ENCODE data around the gene PSMC3.

The PSMC3 gene

DNA sequence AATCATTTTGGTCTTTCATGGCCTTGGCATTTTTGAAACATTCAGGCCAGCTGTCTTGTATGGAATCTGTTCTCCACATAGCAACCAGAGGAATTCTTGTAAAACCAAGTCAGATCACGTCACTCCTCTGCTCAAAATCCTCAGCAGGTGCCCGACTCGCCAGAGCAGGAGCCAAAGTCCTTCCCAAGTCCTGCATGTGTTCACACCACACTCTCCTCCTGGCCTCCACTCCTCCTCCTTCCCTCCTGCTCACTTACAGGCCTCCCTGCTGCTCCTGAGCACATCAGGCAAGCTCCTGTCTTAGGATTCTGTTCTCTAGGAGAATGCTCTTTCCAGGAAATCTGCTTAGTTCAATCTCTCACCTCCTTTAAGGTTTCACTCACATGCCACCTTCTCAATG lies 6.9 kb upstream of the PSMC3 start:
- no peaks in the 10 kb centered on the region for H3K27me3 ChIP-seq (ENCODE audit: control insufficient read depth in 1 of 2, insufficient read depth in 2 of 2, low read length in 2 of 2)
- no peak overlapping the region for H3K27ac ChIP-seq (ENCODE audit: low read length)
- no peak overlapping the region for H3K9ac ChIP-seq (ENCODE audit: low read length in 2 of 2)
- no peaks in the 10 kb centered on the region for H3K9me3 ChIP-seq (ENCODE audit: control insufficient read depth in 2 of 2, low read length in 2 of 2)
- no peak overlapping the region for H3K4me3 ChIP-seq (ENCODE audit: low read length in 2 of 2)
- H3K36me3 ChIP-seq (ENCODE audit: control insufficient read depth in 2 of 2, insufficient read depth in 2 of 2, low read length in 2 of 2), result no peaks in the 10 kb centered on the region
- H3K4me1 ChIP-seq (ENCODE audit: control insufficient read depth, insufficient read depth, low read length), result peaks cover 11% of the 10 kb centered on the region

DNA sequence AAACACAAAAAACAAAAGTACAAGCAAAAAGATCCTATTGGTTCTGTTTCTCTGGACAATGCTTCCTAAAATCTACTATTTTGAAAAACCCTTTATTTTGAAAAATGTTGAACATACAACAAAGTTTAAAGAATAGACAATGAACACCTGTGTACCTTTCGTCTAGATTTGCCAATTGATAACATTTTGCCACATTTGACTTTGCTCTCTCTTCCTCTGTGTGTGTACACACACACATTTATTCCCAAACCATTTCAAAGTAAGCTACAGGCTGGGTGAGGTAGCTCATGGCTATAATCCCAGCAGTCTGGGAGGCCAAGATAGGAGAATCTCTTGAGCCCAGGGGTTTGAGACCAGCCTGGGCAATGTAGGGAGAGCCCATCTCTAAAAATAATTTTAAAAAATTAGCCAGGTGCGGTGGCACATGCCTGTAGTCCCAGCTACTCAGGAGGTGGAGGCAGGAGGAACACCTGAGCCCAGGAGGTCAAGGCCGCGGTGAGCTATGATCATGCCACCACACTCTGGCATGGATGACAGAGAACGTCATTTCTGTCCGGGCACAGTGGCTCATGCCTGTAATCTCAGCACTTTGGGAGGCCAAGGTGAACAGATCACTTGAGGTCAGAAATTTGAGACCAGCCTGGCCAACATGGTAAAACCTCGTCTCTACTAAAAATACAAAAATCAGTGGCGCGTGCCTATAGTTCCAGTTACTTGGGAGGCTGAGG lies 5.3 kb upstream of the PSMC3 start:
- Histone ChIP-seq H3K27ac (ENCODE audit: low read length) (no peak overlapping the region), H3K4me1 (ENCODE audit: control insufficient read depth, insufficient read depth, low read length) (peaks cover 3% of the 10 kb centered on the region), H3K4me3 (ENCODE audit: low read length in 2 of 2) (no peak overlapping the region), H3K9ac (ENCODE audit: low read length in 2 of 2) (no peak overlapping the region), H3K27me3 (ENCODE audit: control insufficient read depth in 1 of 2, insufficient read depth in 2 of 2, low read length in 2 of 2) (no peaks in the 10 kb centered on the region), H3K36me3 (ENCODE audit: control insufficient read depth in 2 of 2, insufficient read depth in 2 of 2, low read length in 2 of 2) (no peaks in the 10 kb centered on the region), H3K9me3 (ENCODE audit: control insufficient read depth in 2 of 2, low read length in 2 of 2) (no peaks in the 10 kb centered on the region)

DNA sequence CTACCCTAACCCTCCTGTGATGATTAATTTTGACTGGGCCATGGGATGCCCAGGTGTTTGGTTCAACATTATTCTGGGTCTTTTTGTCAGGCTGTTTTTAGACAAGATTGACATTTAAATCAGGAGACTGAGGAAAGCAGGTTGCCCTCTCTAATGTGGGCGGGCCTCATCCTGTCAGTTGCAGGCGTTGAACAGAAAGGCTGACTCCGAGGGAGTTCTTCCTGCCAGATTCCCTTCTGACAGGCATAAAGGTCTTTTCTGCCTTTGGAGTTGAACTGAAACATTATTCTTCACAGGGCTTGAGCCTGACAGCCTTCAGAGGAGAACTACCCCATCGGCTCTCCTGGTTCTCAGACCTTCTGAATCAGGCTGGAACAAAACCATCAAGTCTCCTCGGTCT lies 4.3 kb upstream of the PSMC3 start:
- Histone ChIP-seq H3K36me3 (ENCODE audit: control insufficient read depth in 2 of 2, insufficient read depth in 2 of 2, low read length in 2 of 2) (no peaks in the 10 kb centered on the region), H3K4me1 (ENCODE audit: control insufficient read depth, insufficient read depth, low read length) (peaks cover 5% of the 10 kb centered on the region), H3K9ac (ENCODE audit: low read length in 2 of 2) (no peak overlapping the region), H3K27ac (ENCODE audit: low read length) (no peak overlapping the region), H3K27me3 (ENCODE audit: control insufficient read depth in 1 of 2, insufficient read depth in 2 of 2, low read length in 2 of 2) (no peaks in the 10 kb centered on the region), H3K9me3 (ENCODE audit: control insufficient read depth in 2 of 2, low read length in 2 of 2) (no peaks in the 10 kb centered on the region), H3K4me3 (ENCODE audit: low read length in 2 of 2) (no peak overlapping the region)

- H3K9ac ChIP-seq (ENCODE audit: low read length in 2 of 2), result peak overlapping the region; percentile 83 to 96
- H3K27ac ChIP-seq (ENCODE audit: low read length), result peak overlapping the region; percentile 89
- no peaks in the 10 kb centered on the region for H3K27me3 ChIP-seq (ENCODE audit: control insufficient read depth in 1 of 2, insufficient read depth in 2 of 2, low read length in 2 of 2)
- H3K4me3 ChIP-seq (ENCODE audit: low read length in 2 of 2), result peak overlapping the region; percentile 71 to 98
- no peaks in the 10 kb centered on the region for H3K9me3 ChIP-seq (ENCODE audit: control insufficient read depth in 2 of 2, low read length in 2 of 2)
- H3K4me1 ChIP-seq (ENCODE audit: control insufficient read depth, insufficient read depth, low read length), result peaks cover 18% of the 10 kb centered on the region
- peaks cover 23 to 28% of the 10 kb centered on the region in 2 donors for H3K36me3 ChIP-seq (ENCODE audit: control insufficient read depth in 2 of 2, insufficient read depth in 2 of 2, low read length in 2 of 2)
These were observed 628 bp downstream of the PSMC3 start for GRCh38 chr11:47425611-47426010.

DNA sequence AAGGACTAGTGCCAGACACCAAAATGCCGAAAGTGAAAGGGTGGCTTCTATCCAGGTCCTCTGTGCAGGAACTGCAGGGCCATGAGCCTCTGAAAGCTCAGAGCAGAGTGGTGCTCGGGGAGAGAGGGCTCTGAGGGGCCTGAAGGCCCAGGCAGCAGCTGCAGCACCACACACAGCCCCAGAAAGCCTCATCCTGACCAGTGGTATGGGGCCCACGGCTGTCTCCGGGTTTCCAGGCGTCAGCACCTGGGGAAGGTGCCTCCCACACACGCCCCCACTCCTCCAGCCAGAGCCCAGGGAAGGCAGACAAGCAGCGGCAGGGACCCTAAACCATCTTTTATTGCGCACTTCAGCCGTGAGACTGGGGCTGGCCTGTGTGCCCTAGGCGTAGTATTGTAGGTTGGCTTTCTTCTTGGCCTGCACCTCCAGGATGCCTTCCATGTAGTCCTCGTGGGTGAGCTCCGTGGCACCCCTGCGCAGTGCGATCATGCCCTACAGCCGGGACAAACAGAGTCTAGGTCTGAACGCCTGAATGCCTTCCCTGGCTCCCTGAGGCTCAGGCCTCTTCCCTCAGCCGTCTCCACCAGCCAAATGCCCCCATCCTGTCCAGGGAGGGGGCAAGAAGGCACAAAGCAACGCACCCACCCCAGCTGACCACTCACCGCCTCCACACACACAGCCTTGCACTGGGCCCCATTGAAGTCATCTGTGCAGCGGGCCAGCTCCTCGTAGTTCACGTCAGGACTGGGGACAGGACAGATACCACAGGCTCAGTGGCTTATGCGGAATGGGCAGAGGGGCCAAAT lies 7.6 kb downstream of the PSMC3 start:
- Histone ChIP-seq H3K27me3 (ENCODE audit: control insufficient read depth in 1 of 2, insufficient read depth in 2 of 2, low read length in 2 of 2) (no peaks in the 10 kb centered on the region), H3K36me3 (ENCODE audit: control insufficient read depth in 2 of 2, insufficient read depth in 2 of 2, low read length in 2 of 2) (peaks cover 48 to 56% of the 10 kb centered on the region in 2 donors), H3K27ac (ENCODE audit: low read length) (peak overlapping the region; percentile 41), H3K9ac (ENCODE audit: low read length in 2 of 2) (no peak overlapping the region), H3K4me3 (ENCODE audit: low read length in 2 of 2) (no peak overlapping the region), H3K4me1 (ENCODE audit: control insufficient read depth, insufficient read depth, low read length) (peaks cover 26% of the 10 kb centered on the region), H3K9me3 (ENCODE audit: control insufficient read depth in 2 of 2, low read length in 2 of 2) (no peaks in the 10 kb centered on the region)

GRCh38 chr11:47417712-47418111 lies 8.5 kb downstream of the PSMC3 start:
- peak overlapping the region; percentile 41 for H3K27ac ChIP-seq (ENCODE audit: low read length)
- H3K4me3 ChIP-seq (ENCODE audit: low read length in 2 of 2), result no peak overlapping the region
- H3K9ac ChIP-seq (ENCODE audit: low read length in 2 of 2), result no peak overlapping the region
- no peaks in the 10 kb centered on the region for H3K27me3 ChIP-seq (ENCODE audit: control insufficient read depth in 1 of 2, insufficient read depth in 2 of 2, low read length in 2 of 2)
- H3K4me1 ChIP-seq (ENCODE audit: control insufficient read depth, insufficient read depth, low read length), result peaks cover 29% of the 10 kb centered on the region
- H3K36me3 ChIP-seq (ENCODE audit: control insufficient read depth in 2 of 2, insufficient read depth in 2 of 2, low read length in 2 of 2), result peaks cover 46 to 54% of the 10 kb centered on the region in 2 donors
- H3K9me3 ChIP-seq (ENCODE audit: control insufficient read depth in 2 of 2, low read length in 2 of 2), result no peaks in the 10 kb centered on the region

GRCh38 chr11:47415949-47416472 lies 10.2 kb downstream of the PSMC3 start:
- Histone ChIP-seq H3K36me3 (ENCODE audit: control insufficient read depth in 2 of 2, insufficient read depth in 2 of 2, low read length in 2 of 2) (peaks cover 39 to 53% of the 10 kb centered on the region in 2 donors), H3K4me1 (ENCODE audit: control insufficient read depth, insufficient read depth, low read length) (peaks cover 29% of the 10 kb centered on the region), H3K27ac (ENCODE audit: low read length) (peak overlapping the region; percentile 84), H3K27me3 (ENCODE audit: control insufficient read depth in 1 of 2, insufficient read depth in 2 of 2, low read length in 2 of 2) (no peaks in the 10 kb centered on the region), H3K9ac (ENCODE audit: low read length in 2 of 2) (peak overlapping the region; percentile 36 to 55), H3K4me3 (ENCODE audit: low read length in 2 of 2) (peak overlapping the region in 1 of 2 donors; percentile 35), H3K9me3 (ENCODE audit: control insufficient read depth in 2 of 2, low read length in 2 of 2) (no peaks in the 10 kb centered on the region)

DNA sequence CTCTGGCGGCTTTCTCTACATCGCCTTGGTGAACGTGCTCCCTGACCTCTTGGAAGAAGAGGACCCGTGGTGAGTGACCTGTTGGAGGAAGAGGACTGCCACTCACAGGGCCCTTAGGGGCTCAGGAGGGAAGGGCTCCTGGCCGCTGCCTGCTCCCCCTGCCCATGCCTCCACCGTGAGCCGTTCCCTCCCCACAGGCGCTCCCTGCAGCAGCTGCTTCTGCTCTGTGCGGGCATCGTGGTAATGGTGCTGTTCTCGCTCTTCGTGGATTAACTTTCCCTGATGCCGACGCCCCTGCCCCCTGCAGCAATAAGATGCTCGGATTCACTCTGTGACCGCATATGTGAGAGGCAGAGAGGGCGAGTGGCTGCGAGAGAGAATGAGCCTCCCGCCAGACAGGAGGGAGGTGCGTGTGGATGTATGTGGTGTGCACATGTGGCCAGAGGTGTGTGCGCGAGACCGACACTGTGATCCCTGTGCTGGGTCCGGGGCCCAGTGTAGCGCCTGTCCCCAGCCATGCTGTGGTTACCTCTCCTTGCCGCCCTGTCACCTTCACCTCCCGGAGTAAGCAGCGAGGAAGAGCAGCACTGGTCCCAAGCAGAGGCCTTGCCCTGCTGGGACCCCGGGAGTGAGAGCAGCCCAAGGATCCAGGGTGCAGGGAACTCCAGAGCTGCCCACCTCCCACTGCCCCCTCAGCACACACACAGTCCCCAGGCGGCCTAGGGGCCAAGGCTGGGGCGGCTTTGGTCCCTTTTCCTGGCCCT lies 11.0 kb downstream of the PSMC3 start:
- Histone ChIP-seq H3K36me3 (ENCODE audit: control insufficient read depth in 2 of 2, insufficient read depth in 2 of 2, low read length in 2 of 2) (peaks cover 33 to 52% of the 10 kb centered on the region in 2 donors), H3K4me1 (ENCODE audit: control insufficient read depth, insufficient read depth, low read length) (peaks cover 33% of the 10 kb centered on the region), H3K27me3 (ENCODE audit: control insufficient read depth in 1 of 2, insufficient read depth in 2 of 2, low read length in 2 of 2) (no peaks in the 10 kb centered on the region), H3K9ac (ENCODE audit: low read length in 2 of 2) (peak overlapping the region; percentile 36 to 55), H3K9me3 (ENCODE audit: control insufficient read depth in 2 of 2, low read length in 2 of 2) (no peaks in the 10 kb centered on the region), H3K27ac (ENCODE audit: low read length) (peak overlapping the region; percentile 84), H3K4me3 (ENCODE audit: low read length in 2 of 2) (no peak overlapping the region)

- Histone ChIP-seq H3K4me1 (ENCODE audit: control insufficient read depth, insufficient read depth, low read length) (peaks cover 39% of the 10 kb centered on the region), H3K36me3 (ENCODE audit: control insufficient read depth in 2 of 2, insufficient read depth in 2 of 2, low read length in 2 of 2) (peaks cover 28 to 46% of the 10 kb centered on the region in 2 donors), H3K27ac (ENCODE audit: low read length) (no peak overlapping the region), H3K4me3 (ENCODE audit: low read length in 2 of 2) (no peak overlapping the region), H3K9me3 (ENCODE audit: control insufficient read depth in 2 of 2, low read length in 2 of 2) (no peaks in the 10 kb centered on the region), H3K27me3 (ENCODE audit: control insufficient read depth in 1 of 2, insufficient read depth in 2 of 2, low read length in 2 of 2) (no peaks in the 10 kb centered on the region), H3K9ac (ENCODE audit: low read length in 2 of 2) (no peak overlapping the region)
These were observed 11.6 kb downstream of the PSMC3 start for GRCh38 chr11:47414685-47415070.

- Histone ChIP-seq H3K9me3 (ENCODE audit: control insufficient read depth in 2 of 2, low read length in 2 of 2) (no peaks in the 10 kb centered on the region), H3K4me1 (ENCODE audit: control insufficient read depth, insufficient read depth, low read length) (peaks cover 45% of the 10 kb centered on the region), H3K4me3 (ENCODE audit: low read length in 2 of 2) (no peak overlapping the region), H3K27me3 (ENCODE audit: control insufficient read depth in 1 of 2, insufficient read depth in 2 of 2, low read length in 2 of 2) (no peaks in the 10 kb centered on the region), H3K9ac (ENCODE audit: low read length in 2 of 2) (no peak overlapping the region), H3K27ac (ENCODE audit: low read length) (no peak overlapping the region), H3K36me3 (ENCODE audit: control insufficient read depth in 2 of 2, insufficient read depth in 2 of 2, low read length in 2 of 2) (peaks cover 25 to 43% of the 10 kb centered on the region in 2 donors)
These were observed 12.1 kb downstream of the PSMC3 start for GRCh38 chr11:47413908-47414684.
